Transverse colon (tissue), 4 donors: ENCODE data around the gene MOCS3.

ENCODE experiments used
- POLR2AphosphoS5 ChIP-seq, 3 donors: sonication (generic); formaldehyde crosslinking; IDR thresholded peaks; one replicate each; pipeline ENCODE4 v1.6.1; 2016; ENCODE audit warnings: antibody characterized with exemption in 3 of 3
- TF ChIP-seq, protein P1 (sequence below), 5 experiments: fragments of 200-600 bp in 3 of 5; fragments of 450-650 bp in 2 of 5; sonication (generic) in 3 of 5; IDR thresholded peaks; 1 replicate in 2 of 5; 2 replicates in 3 of 5; pipeline ENCODE4 v1.5.1; 2016 to 2017; ENCODE audit warnings: antibody characterized with exemption in 5 of 5, inconsistent platforms in 3 of 5, mild to moderate bottlenecking in 2 of 5, moderate library complexity in 1 of 5

DNA sequence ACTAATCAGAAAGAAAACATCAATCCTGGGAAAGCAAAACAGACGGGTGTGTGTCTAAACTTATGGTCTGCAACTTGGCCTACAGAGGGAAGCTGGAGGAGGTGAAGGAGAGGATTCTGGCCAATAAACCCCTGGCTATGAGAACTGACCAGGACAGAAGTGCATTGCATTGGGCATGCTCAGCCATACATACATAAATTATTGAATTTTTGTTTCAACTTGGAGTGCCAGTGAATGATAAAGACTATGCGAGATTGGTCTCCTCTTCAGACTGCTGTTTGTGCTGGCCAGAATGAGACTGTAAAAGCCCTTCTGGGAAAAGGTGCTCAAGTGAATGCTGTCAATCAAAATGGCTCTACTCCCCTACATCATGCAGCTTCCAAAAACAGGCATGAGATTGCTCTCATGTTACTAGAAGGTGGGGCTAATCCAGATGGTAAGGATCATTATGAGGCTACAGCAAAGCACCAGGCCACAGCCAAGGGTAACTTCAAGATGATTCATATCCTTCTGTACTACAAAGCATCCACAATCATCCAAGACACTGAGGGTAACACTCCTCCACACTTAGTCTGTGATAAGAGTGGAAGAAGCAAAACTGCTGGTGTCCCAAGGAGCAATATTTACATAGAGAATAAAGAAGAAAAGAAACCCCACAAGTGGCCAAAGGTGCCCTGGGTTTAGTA is 44.8 kb upstream of the MOCS3 start:
- TF ChIP-seq, protein P1, sequence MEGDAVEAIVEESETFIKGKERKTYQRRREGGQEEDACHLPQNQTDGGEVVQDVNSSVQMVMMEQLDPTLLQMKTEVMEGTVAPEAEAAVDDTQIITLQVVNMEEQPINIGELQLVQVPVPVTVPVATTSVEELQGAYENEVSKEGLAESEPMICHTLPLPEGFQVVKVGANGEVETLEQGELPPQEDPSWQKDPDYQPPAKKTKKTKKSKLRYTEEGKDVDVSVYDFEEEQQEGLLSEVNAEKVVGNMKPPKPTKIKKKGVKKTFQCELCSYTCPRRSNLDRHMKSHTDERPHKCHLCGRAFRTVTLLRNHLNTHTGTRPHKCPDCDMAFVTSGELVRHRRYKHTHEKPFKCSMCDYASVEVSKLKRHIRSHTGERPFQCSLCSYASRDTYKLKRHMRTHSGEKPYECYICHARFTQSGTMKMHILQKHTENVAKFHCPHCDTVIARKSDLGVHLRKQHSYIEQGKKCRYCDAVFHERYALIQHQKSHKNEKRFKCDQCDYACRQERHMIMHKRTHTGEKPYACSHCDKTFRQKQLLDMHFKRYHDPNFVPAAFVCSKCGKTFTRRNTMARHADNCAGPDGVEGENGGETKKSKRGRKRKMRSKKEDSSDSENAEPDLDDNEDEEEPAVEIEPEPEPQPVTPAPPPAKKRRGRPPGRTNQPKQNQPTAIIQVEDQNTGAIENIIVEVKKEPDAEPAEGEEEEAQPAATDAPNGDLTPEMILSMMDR (IDR thresholded peaks at IDR 0.05), result no peak
- no peak for TF ChIP-seq POLR2AphosphoS5 (IDR thresholded peaks at IDR 0.05)
